Measurements from ENCODE around the gene TMEM17.

The TMEM17 gene

DNA sequence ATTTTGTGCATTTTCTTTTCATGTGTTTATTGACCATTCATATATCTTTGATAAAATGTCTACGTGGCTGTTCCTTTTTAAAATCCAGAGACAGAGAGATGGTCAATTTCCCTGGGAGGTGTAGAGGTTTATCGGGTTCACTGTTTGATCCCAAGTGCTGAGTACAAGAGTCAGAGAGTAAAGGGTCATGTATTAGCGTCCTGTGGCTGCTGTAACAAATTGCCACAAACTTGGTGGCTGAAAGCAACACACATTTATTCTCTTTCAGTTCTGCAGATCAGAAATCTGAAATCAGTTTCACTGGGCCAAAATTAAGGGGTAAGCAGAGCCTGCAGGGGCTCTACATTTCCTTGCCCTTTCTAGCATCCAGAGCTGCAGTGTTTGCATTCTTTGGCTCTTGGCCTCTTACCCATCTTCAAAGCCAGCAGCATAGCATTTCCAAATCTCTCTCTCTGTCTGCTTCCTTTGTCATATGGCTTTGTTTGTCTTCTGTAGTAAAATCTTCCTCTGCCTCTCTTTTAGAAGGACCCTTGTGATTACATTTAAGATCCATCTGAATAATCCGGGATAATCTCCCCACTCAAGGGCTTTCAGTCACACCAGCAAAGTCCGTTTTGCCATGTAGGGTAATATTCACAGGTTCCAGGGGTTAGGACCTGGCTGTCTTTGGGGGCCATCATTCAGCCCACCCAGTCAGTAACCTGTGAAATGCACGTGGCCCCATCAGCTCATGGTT, 49.9 kb downstream of the TMEM17 start:
- DNase-seq = no peak

DNA sequence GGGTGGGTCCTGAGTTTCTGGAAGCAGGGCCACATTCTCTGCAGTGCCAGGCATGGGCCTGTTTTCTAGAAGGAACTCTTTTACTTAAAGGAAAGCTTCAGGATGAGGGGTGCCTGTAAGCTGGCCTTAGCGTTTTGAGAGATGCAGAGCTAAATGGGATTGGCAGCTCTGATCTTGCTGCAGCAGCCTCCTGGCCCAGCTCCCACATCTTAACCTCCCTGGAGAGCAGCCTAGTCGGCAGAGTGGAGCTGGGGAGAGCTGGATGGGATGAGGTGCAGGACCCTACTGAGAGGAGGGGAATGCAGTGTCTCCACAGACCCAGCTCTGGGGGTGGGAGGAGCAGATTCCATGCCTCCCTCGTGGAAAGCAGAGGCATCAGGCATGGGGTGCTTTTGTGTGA, 52.0 kb downstream of the TMEM17 start:
- no peak for DNase-seq

DNA sequence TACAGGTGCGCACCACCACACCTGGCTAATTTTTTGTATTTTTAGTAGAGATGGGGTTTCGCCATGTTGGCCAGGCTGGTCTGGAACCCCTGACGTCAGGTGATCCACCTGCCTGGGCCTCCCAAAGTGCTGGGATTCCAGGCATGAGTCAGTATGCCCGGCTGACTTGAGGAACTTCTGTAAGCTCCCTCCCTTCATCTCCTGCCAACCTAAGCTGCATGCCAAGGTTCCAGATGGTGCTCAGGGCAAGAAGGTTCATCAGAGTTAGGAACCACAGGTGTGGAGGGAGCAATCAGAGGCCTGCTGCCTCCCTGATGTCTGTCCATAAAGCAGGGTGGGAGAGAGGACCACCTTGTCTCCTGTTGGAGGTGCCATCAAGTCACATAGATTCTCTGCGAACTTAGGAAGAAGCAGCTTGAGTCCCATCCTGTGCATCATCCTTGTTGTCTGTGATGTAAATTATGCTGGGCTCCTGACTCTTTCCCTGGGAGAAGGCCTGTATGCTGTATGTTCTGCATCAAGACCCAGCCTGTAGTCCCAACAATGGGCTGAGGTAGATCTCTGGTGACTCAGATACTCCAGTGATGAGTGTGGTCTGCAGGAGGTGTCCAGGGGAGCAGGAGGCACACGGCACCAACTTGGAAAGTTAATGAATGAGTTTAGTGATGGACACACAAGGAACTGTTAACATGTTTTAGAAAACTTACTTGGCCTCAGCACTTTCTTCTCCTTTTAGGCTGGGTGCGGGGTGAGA, 53.1 kb downstream of the TMEM17 start:
- DNase-seq = no peak

DNA sequence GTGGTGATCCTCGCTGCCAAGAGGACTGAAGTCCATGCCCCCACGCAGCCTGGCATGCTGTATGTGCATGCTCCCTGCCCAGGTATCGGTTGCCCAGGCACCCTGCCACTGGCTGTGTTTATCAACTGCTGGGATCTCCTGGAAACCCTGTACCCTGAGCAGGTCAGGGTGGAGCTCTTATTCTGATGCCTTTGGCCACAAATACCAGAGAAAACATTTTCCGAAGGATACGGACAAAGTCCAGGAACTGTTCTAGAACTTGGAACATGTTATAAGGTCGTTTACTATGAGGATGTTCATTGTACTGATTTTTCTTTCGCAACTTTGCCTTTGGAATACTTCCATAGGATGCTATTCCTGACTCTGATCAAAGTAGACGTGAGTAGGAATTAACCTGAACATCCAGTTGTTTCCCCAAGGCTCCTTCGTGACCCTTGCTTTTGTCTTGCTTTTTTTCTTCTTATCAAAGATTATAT, 55.2 kb downstream of the TMEM17 start:
- no peak for DNase-seq

All from fibroblast of skin of abdomen (primary cell).